GM21786 (cell line): ENCODE results near the gene SH3PXD2B.
"Not testable (repeated sequence)": the region's sequence is repeated elsewhere in the genome, so short reads cannot be mapped to it uniquely, and the experiment has no call there.

Experiments used
- ATAC-seq: cut with Tn5 transposase; IDR thresholded peaks from one replicate; pipeline ENCODE4 v1.9.1; 2021; ENCODE audit not compliant: unreplicated experiment

SH3PXD2B gene

GRCh38 chr5:172374783-172375182, 79.5 kb downstream of the SH3PXD2B start:
- ATAC-seq = no peak

- ATAC-seq = no peak
Measured at GRCh38 chr5:172373680-172374079, 80.6 kb downstream of the SH3PXD2B start.

- no peak for ATAC-seq
Measured at GRCh38 chr5:172371684-172372083, 82.6 kb downstream of the SH3PXD2B start.

- no peak for ATAC-seq
Measured at GRCh38 chr5:172370648-172371545, 83.4 kb downstream of the SH3PXD2B start.

GRCh38 chr5:172370237-172370640, 84.1 kb downstream of the SH3PXD2B start:
- no peak for ATAC-seq

- not testable (repeated sequence) for ATAC-seq
Measured at GRCh38 chr5:172368699-172369098, 85.6 kb downstream of the SH3PXD2B start.

GRCh38 chr5:172365948-172366608, 88.2 kb downstream of the SH3PXD2B start:
- ATAC-seq = no peak

GRCh38 chr5:172364773-172365172, 89.6 kb downstream of the SH3PXD2B start:
- no peak for ATAC-seq

GRCh38 chr5:172362755-172363154, 91.6 kb downstream of the SH3PXD2B start:
- ATAC-seq = no peak

GRCh38 chr5:172361566-172362238, 92.6 kb downstream of the SH3PXD2B start:
- no peak for ATAC-seq

- no peak for ATAC-seq
Measured at GRCh38 chr5:172358345-172358744, 96.0 kb downstream of the SH3PXD2B start.

GRCh38 chr5:172356527-172356926, 97.8 kb downstream of the SH3PXD2B start:
- ATAC-seq = no peak

- ATAC-seq = no peak
Measured at GRCh38 chr5:172356047-172356446, 98.3 kb downstream of the SH3PXD2B start.

GRCh38 chr5:172353846-172354245, 100.5 kb downstream of the SH3PXD2B start:
- ATAC-seq = no peak

- ATAC-seq = no peak
Measured at GRCh38 chr5:172353271-172353812, 101.0 kb downstream of the SH3PXD2B start.

- not testable (repeated sequence) for ATAC-seq
Measured at GRCh38 chr5:172352526-172352925, 101.8 kb downstream of the SH3PXD2B start.

GRCh38 chr5:172351240-172351778, 103.0 kb downstream of the SH3PXD2B start:
- no peak for ATAC-seq

GRCh38 chr5:172350212-172351181, 103.8 kb downstream of the SH3PXD2B start:
- no peak for ATAC-seq

GRCh38 chr5:172348733-172349132, 105.6 kb downstream of the SH3PXD2B start:
- ATAC-seq = not testable (repeated sequence)

- no peak for ATAC-seq
Measured at GRCh38 chr5:172348084-172348483, 106.2 kb downstream of the SH3PXD2B start.
